Liver (tissue), 3 donors: ENCODE data around the gene PITPNC1.

ENCODE experiments used
- EGR1 ChIP-seq, 2 donors: IDR thresholded peaks; 2 replicates each; pipeline ENCODE4 v1.6.1; 2016 to 2018; ENCODE audit warnings: antibody characterized with exemption in 2 of 2, low read depth in 2 of 2
- FOXA1 ChIP-seq: IDR thresholded peaks from 2 replicates; pipeline ENCODE4 v1.6.1; 2016; ENCODE audit warnings: antibody characterized with exemption
- JUND ChIP-seq, 2 donors: IDR thresholded peaks; 2 replicates each; pipeline ENCODE4 v1.6.1; 2016; ENCODE audit warnings: antibody characterized with exemption in 2 of 2
- RXRA ChIP-seq, 2 donors: IDR thresholded peaks; 2 replicates each; pipeline ENCODE4 v1.6.1; 2017 to 2018; ENCODE audit warnings: antibody characterized with exemption in 2 of 2, mild to moderate bottlenecking in 1 of 2
- SP1 ChIP-seq: IDR thresholded peaks from 2 replicates; pipeline ENCODE4 v1.6.1; 2018; ENCODE audit warnings: antibody characterized with exemption, mild to moderate bottlenecking
- TAF1 ChIP-seq: conservative IDR thresholded peaks from 2 replicates; pipeline ENCODE4 v1.6.1; 2016; ENCODE audit warnings: antibody characterized with exemption, mild to moderate bottlenecking
- YY1 ChIP-seq: IDR thresholded peaks from 2 replicates; pipeline ENCODE4 v1.6.1; 2016; ENCODE audit warnings: antibody characterized with exemption, mild to moderate bottlenecking
- TF ChIP-seq, protein P1 (sequence below): fragments of 150-350 bp; IDR thresholded peaks from 2 replicates; pipeline ENCODE4 v1.5.1; 2017; ENCODE audit warnings: improper control_type of control experiment, low read depth, low read length; ENCODE audit not compliant: missing input control
- donor health status: healthy.
- donor health status: healthy.

DNA sequence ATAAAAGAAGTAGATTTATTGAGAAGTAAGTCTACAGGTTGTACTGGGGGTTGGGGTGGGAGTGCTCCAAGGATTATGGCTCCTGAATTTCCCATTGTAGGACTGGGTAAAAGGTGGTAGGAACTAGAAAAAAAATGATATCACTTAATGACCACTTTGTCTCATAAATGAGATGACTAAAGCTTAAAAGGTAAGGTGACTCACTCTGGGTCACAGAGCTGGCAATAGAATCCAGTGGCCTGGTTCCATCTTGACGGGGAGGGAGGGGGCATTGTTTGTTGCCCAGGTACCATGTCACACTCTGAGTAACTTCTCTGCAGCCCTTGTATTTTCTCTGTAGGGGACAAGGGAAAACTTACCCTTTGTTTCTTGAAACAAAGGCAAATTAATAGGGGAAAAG is 126.1 kb downstream of the PITPNC1 start:
- TF ChIP-seq, protein P1, sequence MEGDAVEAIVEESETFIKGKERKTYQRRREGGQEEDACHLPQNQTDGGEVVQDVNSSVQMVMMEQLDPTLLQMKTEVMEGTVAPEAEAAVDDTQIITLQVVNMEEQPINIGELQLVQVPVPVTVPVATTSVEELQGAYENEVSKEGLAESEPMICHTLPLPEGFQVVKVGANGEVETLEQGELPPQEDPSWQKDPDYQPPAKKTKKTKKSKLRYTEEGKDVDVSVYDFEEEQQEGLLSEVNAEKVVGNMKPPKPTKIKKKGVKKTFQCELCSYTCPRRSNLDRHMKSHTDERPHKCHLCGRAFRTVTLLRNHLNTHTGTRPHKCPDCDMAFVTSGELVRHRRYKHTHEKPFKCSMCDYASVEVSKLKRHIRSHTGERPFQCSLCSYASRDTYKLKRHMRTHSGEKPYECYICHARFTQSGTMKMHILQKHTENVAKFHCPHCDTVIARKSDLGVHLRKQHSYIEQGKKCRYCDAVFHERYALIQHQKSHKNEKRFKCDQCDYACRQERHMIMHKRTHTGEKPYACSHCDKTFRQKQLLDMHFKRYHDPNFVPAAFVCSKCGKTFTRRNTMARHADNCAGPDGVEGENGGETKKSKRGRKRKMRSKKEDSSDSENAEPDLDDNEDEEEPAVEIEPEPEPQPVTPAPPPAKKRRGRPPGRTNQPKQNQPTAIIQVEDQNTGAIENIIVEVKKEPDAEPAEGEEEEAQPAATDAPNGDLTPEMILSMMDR, result no peak
- no peak for TF ChIP-seq FOXA1
- TF ChIP-seq JUND (IDR thresholded peaks at IDR 0.05), result no peak
- TF ChIP-seq SP1, result no peak
- TF ChIP-seq YY1, result no peak
- no peak for TF ChIP-seq TAF1
- no peak for TF ChIP-seq EGR1 (IDR thresholded peaks at IDR 0.05; ENCODE audit: low read depth in 2 of 2)
- no peak for TF ChIP-seq RXRA (IDR thresholded peaks at IDR 0.05)
